ENCODE data around the gene RNASEH2B. TPM values are rescaled to one million over a fixed set of nuclear protein-coding genes. Genes with fewer than 3 reads are reported as not detected.

Gene RNASEH2B
- total and polyA plus RNA-seq, 4 donors: 7.8 to 44.1 (median 9.3) TPM

DNA sequence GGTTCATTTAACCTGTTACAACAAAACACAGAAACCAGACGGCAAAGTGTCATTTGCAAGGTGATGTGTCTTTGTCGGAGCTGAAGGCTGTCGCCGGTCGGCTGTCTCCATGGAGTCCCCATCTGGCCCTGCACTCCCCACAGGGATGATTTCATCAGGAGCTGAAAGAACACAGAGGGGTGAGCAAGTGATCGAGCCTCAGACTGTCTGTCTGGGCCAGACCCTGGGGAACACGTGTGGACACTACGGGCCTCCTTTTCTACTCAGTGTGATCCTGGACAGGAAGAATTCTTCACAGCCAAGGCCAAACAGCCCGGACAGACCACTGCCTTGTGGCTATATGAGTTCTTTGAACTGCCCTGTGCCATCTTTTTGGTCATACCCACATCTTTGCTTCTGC is 85.1 kb downstream of the RNASEH2B start:
- DNase-seq (ENCODE audit: low spot score): no peak
- Histone ChIP-seq H3K9ac (ENCODE audit: low read depth in 1 of 2, low read length in 2 of 2) (no peak overlapping the region), H3K27me3 (ENCODE audit: control insufficient read depth in 4 of 4, insufficient read depth in 4 of 4, low read length in 3 of 4) (no peaks in the 10 kb centered on the region), H3K4me1 (ENCODE audit: control insufficient read depth in 4 of 4, insufficient read depth in 4 of 4, low read length in 3 of 4) (no peaks in the 10 kb centered on the region), H3K27ac (ENCODE audit: low read depth in 1 of 2, low read length in 2 of 2) (no peak overlapping the region), H3K36me3 (ENCODE audit: control insufficient read depth in 4 of 4, insufficient read depth in 3 of 4, low read depth in 1 of 4, low read length in 3 of 4) (no peaks in the 10 kb centered on the region), H3K4me3 (ENCODE audit: low read depth in 1 of 3, low read length in 3 of 3) (no peak overlapping the region), H3K9me3 (ENCODE audit: control insufficient read depth in 4 of 4, low read length in 3 of 4) (no peaks in the 10 kb centered on the region)
- 91% methylated on average over 9 of the region's 9 CpGs for WGBS
- TF ChIP-seq FOXA2 (IDR thresholded peaks at IDR 0.05): no peak

DNA sequence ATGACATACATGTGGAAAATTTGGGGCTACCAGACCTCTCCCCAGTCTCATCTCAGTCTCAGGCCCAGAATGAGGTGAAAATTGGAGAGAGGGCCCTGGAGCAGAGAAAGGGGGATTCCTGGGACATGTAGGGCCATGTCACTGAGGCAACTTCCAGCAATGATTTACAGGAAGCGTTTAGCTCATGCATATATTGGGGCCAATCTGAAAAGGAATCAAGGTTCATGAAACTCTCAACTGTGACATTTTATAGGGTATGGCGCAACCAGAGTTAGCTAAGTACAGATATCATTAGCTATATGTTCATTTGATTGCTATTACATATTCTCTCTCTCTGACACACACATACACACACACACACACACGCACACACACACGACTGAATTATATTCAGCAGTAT is 86.3 kb downstream of the RNASEH2B start:
- 95% methylated on average over 4 of the region's 4 CpGs for WGBS
- Histone ChIP-seq H3K36me3 (ENCODE audit: control insufficient read depth in 4 of 4, insufficient read depth in 3 of 4, low read depth in 1 of 4, low read length in 3 of 4) (no peaks in the 10 kb centered on the region), H3K9me3 (ENCODE audit: control insufficient read depth in 4 of 4, low read length in 3 of 4) (no peaks in the 10 kb centered on the region), H3K9ac (ENCODE audit: low read depth in 1 of 2, low read length in 2 of 2) (no peak overlapping the region), H3K4me1 (ENCODE audit: control insufficient read depth in 4 of 4, insufficient read depth in 4 of 4, low read length in 3 of 4) (peaks cover under 1 to 7% (median 5%) of the 10 kb centered on the region in 4 donors), H3K4me3 (ENCODE audit: low read depth in 1 of 3, low read length in 3 of 3) (no peak overlapping the region), H3K27me3 (ENCODE audit: control insufficient read depth in 4 of 4, insufficient read depth in 4 of 4, low read length in 3 of 4) (no peaks in the 10 kb centered on the region), H3K27ac (ENCODE audit: low read depth in 1 of 2, low read length in 2 of 2) (no peak overlapping the region)
- DNase-seq (ENCODE audit: low spot score): no peak
- TF ChIP-seq, protein P1, sequence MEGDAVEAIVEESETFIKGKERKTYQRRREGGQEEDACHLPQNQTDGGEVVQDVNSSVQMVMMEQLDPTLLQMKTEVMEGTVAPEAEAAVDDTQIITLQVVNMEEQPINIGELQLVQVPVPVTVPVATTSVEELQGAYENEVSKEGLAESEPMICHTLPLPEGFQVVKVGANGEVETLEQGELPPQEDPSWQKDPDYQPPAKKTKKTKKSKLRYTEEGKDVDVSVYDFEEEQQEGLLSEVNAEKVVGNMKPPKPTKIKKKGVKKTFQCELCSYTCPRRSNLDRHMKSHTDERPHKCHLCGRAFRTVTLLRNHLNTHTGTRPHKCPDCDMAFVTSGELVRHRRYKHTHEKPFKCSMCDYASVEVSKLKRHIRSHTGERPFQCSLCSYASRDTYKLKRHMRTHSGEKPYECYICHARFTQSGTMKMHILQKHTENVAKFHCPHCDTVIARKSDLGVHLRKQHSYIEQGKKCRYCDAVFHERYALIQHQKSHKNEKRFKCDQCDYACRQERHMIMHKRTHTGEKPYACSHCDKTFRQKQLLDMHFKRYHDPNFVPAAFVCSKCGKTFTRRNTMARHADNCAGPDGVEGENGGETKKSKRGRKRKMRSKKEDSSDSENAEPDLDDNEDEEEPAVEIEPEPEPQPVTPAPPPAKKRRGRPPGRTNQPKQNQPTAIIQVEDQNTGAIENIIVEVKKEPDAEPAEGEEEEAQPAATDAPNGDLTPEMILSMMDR (IDR thresholded peaks at IDR 0.05; ENCODE audit: low read depth, low read length, missing input control): no peak
- TF ChIP-seq TAF1 (conservative IDR thresholded peaks at IDR 0.05): no peak
- TF ChIP-seq SP1 (IDR thresholded peaks at IDR 0.05): no peak
- no peak for TF ChIP-seq HNF4G (IDR thresholded peaks at IDR 0.05)
- TF ChIP-seq RAD21 (IDR thresholded peaks at IDR 0.05): no peak
- TF ChIP-seq, protein P2, sequence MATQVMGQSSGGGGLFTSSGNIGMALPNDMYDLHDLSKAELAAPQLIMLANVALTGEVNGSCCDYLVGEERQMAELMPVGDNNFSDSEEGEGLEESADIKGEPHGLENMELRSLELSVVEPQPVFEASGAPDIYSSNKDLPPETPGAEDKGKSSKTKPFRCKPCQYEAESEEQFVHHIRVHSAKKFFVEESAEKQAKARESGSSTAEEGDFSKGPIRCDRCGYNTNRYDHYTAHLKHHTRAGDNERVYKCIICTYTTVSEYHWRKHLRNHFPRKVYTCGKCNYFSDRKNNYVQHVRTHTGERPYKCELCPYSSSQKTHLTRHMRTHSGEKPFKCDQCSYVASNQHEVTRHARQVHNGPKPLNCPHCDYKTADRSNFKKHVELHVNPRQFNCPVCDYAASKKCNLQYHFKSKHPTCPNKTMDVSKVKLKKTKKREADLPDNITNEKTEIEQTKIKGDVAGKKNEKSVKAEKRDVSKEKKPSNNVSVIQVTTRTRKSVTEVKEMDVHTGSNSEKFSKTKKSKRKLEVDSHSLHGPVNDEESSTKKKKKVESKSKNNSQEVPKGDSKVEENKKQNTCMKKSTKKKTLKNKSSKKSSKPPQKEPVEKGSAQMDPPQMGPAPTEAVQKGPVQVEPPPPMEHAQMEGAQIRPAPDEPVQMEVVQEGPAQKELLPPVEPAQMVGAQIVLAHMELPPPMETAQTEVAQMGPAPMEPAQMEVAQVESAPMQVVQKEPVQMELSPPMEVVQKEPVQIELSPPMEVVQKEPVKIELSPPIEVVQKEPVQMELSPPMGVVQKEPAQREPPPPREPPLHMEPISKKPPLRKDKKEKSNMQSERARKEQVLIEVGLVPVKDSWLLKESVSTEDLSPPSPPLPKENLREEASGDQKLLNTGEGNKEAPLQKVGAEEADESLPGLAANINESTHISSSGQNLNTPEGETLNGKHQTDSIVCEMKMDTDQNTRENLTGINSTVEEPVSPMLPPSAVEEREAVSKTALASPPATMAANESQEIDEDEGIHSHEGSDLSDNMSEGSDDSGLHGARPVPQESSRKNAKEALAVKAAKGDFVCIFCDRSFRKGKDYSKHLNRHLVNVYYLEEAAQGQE (IDR thresholded peaks at IDR 0.05): no peak
- TF ChIP-seq, protein P3, sequence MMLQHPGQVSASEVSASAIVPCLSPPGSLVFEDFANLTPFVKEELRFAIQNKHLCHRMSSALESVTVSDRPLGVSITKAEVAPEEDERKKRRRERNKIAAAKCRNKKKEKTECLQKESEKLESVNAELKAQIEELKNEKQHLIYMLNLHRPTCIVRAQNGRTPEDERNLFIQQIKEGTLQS (IDR thresholded peaks at IDR 0.05): no peak
- TF ChIP-seq RXRA (IDR thresholded peaks at IDR 0.05): no peak
- no peak for TF ChIP-seq JUND (IDR thresholded peaks at IDR 0.05)
- no peak for TF ChIP-seq EGR1 (IDR thresholded peaks at IDR 0.05; ENCODE audit: low read depth in 2 of 2)

DNA sequence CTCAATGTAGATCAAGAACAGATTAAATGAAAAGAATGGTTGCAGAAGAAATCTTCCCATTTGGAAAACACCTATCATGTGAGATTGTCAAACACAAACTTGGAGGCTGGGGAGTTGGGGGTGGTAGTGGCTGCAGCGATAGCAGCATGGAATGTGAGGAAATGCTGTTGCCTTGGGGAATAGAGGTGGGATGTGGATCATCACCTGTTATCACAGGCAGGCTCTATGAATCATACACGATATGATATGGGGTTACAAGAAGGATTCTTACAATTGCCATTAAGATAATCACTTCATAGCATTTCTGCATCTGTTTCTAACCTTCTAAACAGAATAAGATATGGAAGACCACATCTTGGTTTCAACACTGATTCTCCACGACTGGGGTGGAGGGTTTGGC is 88.7 kb downstream of the RNASEH2B start:
- Histone ChIP-seq H3K4me3 (ENCODE audit: low read depth in 1 of 3, low read length in 3 of 3) (no peak overlapping the region), H3K36me3 (ENCODE audit: control insufficient read depth in 4 of 4, insufficient read depth in 3 of 4, low read depth in 1 of 4, low read length in 3 of 4) (no peaks in the 10 kb centered on the region), H3K4me1 (ENCODE audit: control insufficient read depth in 4 of 4, insufficient read depth in 4 of 4, low read length in 3 of 4) (peaks cover 1 to 11% (median 8%) of the 10 kb centered on the region in 4 donors), H3K9me3 (ENCODE audit: control insufficient read depth in 4 of 4, low read length in 3 of 4) (no peaks in the 10 kb centered on the region), H3K9ac (ENCODE audit: low read depth in 1 of 2, low read length in 2 of 2) (no peak overlapping the region), H3K27ac (ENCODE audit: low read depth in 1 of 2, low read length in 2 of 2) (no peak overlapping the region), H3K27me3 (ENCODE audit: control insufficient read depth in 4 of 4, insufficient read depth in 4 of 4, low read length in 3 of 4) (no peaks in the 10 kb centered on the region)
- TF ChIP-seq RXRA (IDR thresholded peaks at IDR 0.05) (no peak), RAD21 (IDR thresholded peaks at IDR 0.05) (no peak)
- 93% methylated on average over 3 of the region's 3 CpGs for WGBS
- no peak for DNase-seq (ENCODE audit: low spot score)
